Cardiac muscle cell (in vitro differentiated cells and primary cell): ENCODE measurements around the gene CBLB. TPM values are rescaled to one million over a fixed set of nuclear protein-coding genes. Genes with fewer than 3 reads are reported as not detected.

ENCODE experiments used
- DNase-seq, 2 donors: peaks; one replicate each; pipeline versions ENCODE4 v3.0.0 to v3.0.0-alpha.2; 2010 to 2017; ENCODE audit warnings: low read depth in 1 of 2, low spot score in 1 of 2
- H3K27ac ChIP-seq: fragments of 200-600 bp; sonication (generic); 2 replicates; pipeline ENCODE4 v1.5.1; 2016
- H3K27me3 ChIP-seq: fragments of 200-600 bp; sonication (generic); 2 replicates; pipeline ENCODE4 v1.6.0; 2016; ENCODE audit warnings: control low read depth
- H3K36me3 ChIP-seq: fragments of 200-600 bp; sonication (generic); 2 replicates; pipeline ENCODE4 v1.5.1; 2016; ENCODE audit warnings: control low read depth
- H3K4me1 ChIP-seq: fragments of 200-600 bp; sonication (generic); 2 replicates; pipeline ENCODE4 v1.8.1; 2017; ENCODE audit warnings: low read depth, mild to moderate bottlenecking, mixed run types
- H3K4me3 ChIP-seq: fragments of 200-600 bp; sonication (generic); 2 replicates; pipeline ENCODE4 v1.5.1; 2016; ENCODE audit warnings: mild to moderate bottlenecking
- H3K9me3 ChIP-seq: fragments of 200-600 bp; sonication (generic); 2 replicates; pipeline ENCODE4 v1.5.1; 2017; ENCODE audit warnings: low read depth, mild to moderate bottlenecking, control low read depth
- CTCF ChIP-seq: IDR thresholded peaks from 2 replicates; pipeline ENCODE4 v1.5.1; 2012; ENCODE audit warnings: low read depth, mild to moderate bottlenecking, low read length
- polyA plus RNA-seq: library from polyadenylated mRNA; unstranded; fragments of >200 nt; fragmentation: Nextera tagmentation; extraction: Ambion mirVana; gene quantifications from 2 replicates; pipeline ENCODE4 v1.2.1, GENCODE V29; 2016
- total RNA-seq: library from RNA; depleted of rRNA; stranded (reverse); fragments of >200 nt; gene quantifications from 2 replicates; pipeline ENCODE4 v1.2.3, GENCODE V29; 2016

Gene CBLB
- total and polyA plus RNA-seq, 2 experiments from 2014 or later, result 30.3 to 48.2 TPM

GRCh38 chr3:105704726-105705410 is 163.9 kb downstream of the CBLB start:
- H3K4me1 ChIP-seq, result no peaks in the 10 kb centered on the region
- peak in 1 of 2 donors; percentile 21 for DNase-seq
- no peaks in the 10 kb centered on the region for H3K27me3 ChIP-seq
- no peak overlapping the region for H3K27ac ChIP-seq
- H3K36me3 ChIP-seq, result peaks cover 24% of the 10 kb centered on the region
- H3K4me3 ChIP-seq, result no peak overlapping the region
- no peaks in the 10 kb centered on the region for H3K9me3 ChIP-seq
- no peak for TF ChIP-seq CTCF

- Histone ChIP-seq H3K9me3 (no peaks in the 10 kb centered on the region), H3K27ac (no peak overlapping the region), H3K36me3 (peaks cover 23% of the 10 kb centered on the region), H3K4me1 (no peaks in the 10 kb centered on the region), H3K27me3 (no peaks in the 10 kb centered on the region), H3K4me3 (no peak overlapping the region)
- TF ChIP-seq CTCF, result no peak
- no peak for DNase-seq
Measured at GRCh38 chr3:105700575-105700974, 168.2 kb downstream of the CBLB start.

GRCh38 chr3:105691633-105692032 is 177.2 kb downstream of the CBLB start:
- peak in 1 of 2 donors; percentile 17 for DNase-seq
- Histone ChIP-seq H3K9me3 (no peaks in the 10 kb centered on the region), H3K4me1 (peaks cover 7% of the 10 kb centered on the region), H3K27ac (no peak overlapping the region), H3K27me3 (no peaks in the 10 kb centered on the region), H3K36me3 (peaks cover 22% of the 10 kb centered on the region), H3K4me3 (no peak overlapping the region)
- no peak for TF ChIP-seq CTCF

- no peak overlapping the region for H3K27ac ChIP-seq
- peaks cover 22% of the 10 kb centered on the region for H3K36me3 ChIP-seq
- TF ChIP-seq CTCF, result no peak
- DNase-seq, result no peak
- H3K9me3 ChIP-seq, result no peaks in the 10 kb centered on the region
- no peak overlapping the region for H3K4me3 ChIP-seq
- no peaks in the 10 kb centered on the region for H3K27me3 ChIP-seq
- peaks cover 7% of the 10 kb centered on the region for H3K4me1 ChIP-seq
Measured at GRCh38 chr3:105691053-105691452, 177.8 kb downstream of the CBLB start.

- peak in 1 of 2 donors; percentile 13 for DNase-seq
- no peak for TF ChIP-seq CTCF
- peaks cover 7% of the 10 kb centered on the region for H3K4me1 ChIP-seq
- H3K27me3 ChIP-seq, result no peaks in the 10 kb centered on the region
- H3K9me3 ChIP-seq, result no peaks in the 10 kb centered on the region
- H3K4me3 ChIP-seq, result no peak overlapping the region
- H3K27ac ChIP-seq, result no peak overlapping the region
- peaks cover 25% of the 10 kb centered on the region for H3K36me3 ChIP-seq
Measured at GRCh38 chr3:105688821-105689220, 180.0 kb downstream of the CBLB start.
